AG10803 (cell line): ENCODE measurements around the gene RORC.

Experiments used
- DNase-seq: peaks from one replicate; pipeline ENCODE4 v3.0.0; 2010; ENCODE audit warnings: low read depth
- H3K4me3 ChIP-seq: 2 replicates; pipeline ENCODE4 v1.5.1; 2011; ENCODE audit warnings: mild to moderate bottlenecking, low read length, control low read depth
- CTCF ChIP-seq: conservative IDR thresholded peaks from 2 replicates; pipeline ENCODE4 v1.5.1; 2011; ENCODE audit warnings: mild to moderate bottlenecking, low read length, control low read depth, inconsistent platforms

Gene RORC

GRCh38 chr1:151827853-151828252 lies 3.7 kb downstream of the RORC start:
- DNase-seq = no peak
- no peak overlapping the region for H3K4me3 ChIP-seq
- TF ChIP-seq CTCF = no peak

DNA sequence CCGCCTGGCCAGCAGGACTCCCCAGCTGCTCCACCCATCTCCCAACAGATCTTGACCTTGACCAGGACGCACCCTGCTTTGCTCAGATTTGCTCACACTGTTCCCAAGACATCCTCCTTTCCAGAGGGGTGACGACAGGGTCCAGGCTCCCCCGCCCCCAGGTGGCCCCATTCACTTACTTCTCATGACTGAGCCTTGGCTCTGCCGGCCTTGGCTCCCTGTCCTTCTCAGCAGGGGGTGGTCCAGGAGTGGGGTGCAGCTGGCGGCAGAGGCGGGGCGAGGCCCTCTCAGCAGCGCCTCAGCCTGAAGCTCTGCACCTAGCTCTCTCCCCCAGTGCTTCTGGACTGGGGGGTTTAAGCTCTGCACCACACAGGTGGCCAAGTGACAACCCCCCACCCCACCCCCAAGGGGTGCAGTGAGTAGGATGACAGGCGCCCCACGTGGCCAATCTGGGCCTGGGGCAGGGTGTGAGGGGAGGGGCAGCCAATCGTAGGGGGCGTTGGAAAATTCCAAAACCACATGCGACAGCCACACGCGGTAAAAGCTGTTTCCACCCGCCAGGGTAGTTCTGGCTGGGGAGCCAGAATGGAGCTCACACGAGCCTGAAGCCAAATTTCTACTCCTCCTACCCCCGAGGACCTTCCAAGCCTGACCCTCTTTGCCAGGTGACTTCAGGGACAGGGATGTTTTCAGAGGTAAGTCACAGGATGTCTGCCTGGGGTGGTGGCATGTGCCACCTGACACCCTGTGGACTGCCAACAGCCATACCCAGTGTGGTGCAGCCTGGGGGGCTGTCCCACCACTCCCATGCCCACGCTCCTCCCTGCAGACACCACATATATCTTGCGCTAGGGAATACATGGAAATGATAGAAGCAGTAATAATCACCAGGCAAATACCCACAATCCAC lies 5.6 kb downstream of the RORC start:
- no peak for DNase-seq
- TF ChIP-seq CTCF = no peak
- no peak overlapping the region for H3K4me3 ChIP-seq

DNA sequence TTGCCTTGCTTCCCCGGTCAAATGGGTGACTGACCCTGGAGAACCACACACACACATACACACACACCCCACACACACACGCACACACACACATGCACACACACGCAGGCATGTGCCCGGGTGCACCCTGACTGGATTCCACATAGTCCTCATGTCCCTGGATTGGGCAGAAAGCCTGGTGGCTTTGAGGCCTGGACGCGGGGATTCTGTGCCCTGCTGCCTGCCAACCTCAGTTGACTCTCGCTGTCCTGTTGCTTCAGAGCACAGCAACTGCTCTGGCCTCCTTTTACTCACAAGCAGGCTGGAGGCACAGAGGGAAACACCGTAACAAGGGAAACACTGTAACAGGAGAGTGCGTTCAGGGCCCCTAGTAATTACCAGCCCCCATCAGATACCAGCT lies 6.4 kb downstream of the RORC start:
- TF ChIP-seq CTCF = no peak
- no peak for DNase-seq
- no peak overlapping the region for H3K4me3 ChIP-seq

GRCh38 chr1:151823175-151823574 lies 8.4 kb downstream of the RORC start:
- no peak for TF ChIP-seq CTCF
- no peak overlapping the region for H3K4me3 ChIP-seq
- DNase-seq = no peak

DNA sequence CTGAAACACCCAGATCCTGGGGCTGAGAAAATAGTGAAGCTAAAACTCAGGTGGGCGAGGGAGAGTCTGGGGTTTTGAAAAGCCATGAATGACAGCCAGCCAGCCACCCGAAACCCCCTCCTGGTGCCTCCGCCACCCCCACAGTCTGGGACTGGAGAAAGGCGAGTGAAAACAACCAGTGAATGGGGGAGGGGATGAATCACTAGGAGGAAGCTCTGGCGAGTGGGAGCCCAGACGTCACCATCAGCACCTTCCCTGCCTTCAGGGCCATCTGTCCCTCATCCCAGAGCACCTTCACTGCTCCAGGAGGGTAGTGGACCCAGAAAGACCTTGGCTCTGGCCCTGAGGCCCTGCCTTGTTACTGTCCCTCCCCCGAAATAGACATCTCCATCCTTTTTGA lies 9.2 kb downstream of the RORC start:
- no peak for DNase-seq
- no peak for TF ChIP-seq CTCF
- no peak overlapping the region for H3K4me3 ChIP-seq

- no peak for TF ChIP-seq CTCF
- DNase-seq = no peak
- H3K4me3 ChIP-seq = no peak overlapping the region
Measured at GRCh38 chr1:151820940-151821339, 10.7 kb downstream of the RORC start.

GRCh38 chr1:151819976-151820623 lies 11.5 kb downstream of the RORC start:
- no peak overlapping the region for H3K4me3 ChIP-seq
- no peak for TF ChIP-seq CTCF
- no peak for DNase-seq
